HEK293 (cell line): Measurements from ENCODE around the gene FAM83F.
A peak's percentile ranks its signal among the peaks of the same experiment; 100 is the strongest.

Experiments used
- CTCF ChIA-PET: fragments of 350-600 bp; formaldehyde crosslinking; extraction: SDS; loops from one replicate; lab custom pipeline; 2021; ENCODE audit warnings: antibody characterized with exemption; lab: Yijun Ruan, JAX
- POLR2A ChIA-PET: fragments of 300-600 bp; formaldehyde crosslinking; extraction: SDS; loops from one replicate; lab custom pipeline; 2020; ENCODE audit warnings: antibody characterized with exemption, inconsistent platforms; lab: Yijun Ruan, JAX
- H3K27ac ChIP-seq: fragments of 200-500 bp; sonication (Bioruptor generic); 2 replicates; pipeline ENCODE4 v1.5.1; 2014; ENCODE audit warnings: low read depth, low read length, control low read depth, inconsistent platforms; ENCODE audit errors: extremely low read depth
- H3K36me3 ChIP-seq, 2 experiments: fragments of 200-500 bp in 1 of 2; sonication (Bioruptor generic) in 1 of 2; 1 replicate in 1 of 2; 2 replicates in 1 of 2; pipeline ENCODE4 v1.5.1; 2014 to 2017; ENCODE audit warnings: inconsistent platforms in 2 of 2, low read length in 2 of 2; ENCODE audit not compliant: control insufficient read depth in 2 of 2, insufficient read depth in 1 of 2
- H3K4me1 ChIP-seq: fragments of 200-500 bp; sonication (Bioruptor generic); 2 replicates; pipeline ENCODE4 v1.5.1; 2014; ENCODE audit warnings: mild to moderate bottlenecking, low read length, inconsistent platforms; ENCODE audit not compliant: control insufficient read depth, insufficient read depth
- H3K4me3 ChIP-seq: 2 replicates; pipeline ENCODE4 v1.5.1; 2011; ENCODE audit warnings: low read depth, mild to moderate bottlenecking, control low read depth, low read length, moderate library complexity
- H3K9me3 ChIP-seq: fragments of 200-500 bp; sonication (Bioruptor generic); 2 replicates; pipeline ENCODE4 v1.5.1; 2014; ENCODE audit warnings: low read depth, low read length, inconsistent platforms; ENCODE audit not compliant: control insufficient read depth, insufficient read depth
- BCL11B ChIP-seq: fragments of 450-650 bp; formaldehyde crosslinking; IDR thresholded peaks from 2 replicates; pipeline ENCODE4 v1.5.1; 2016; ENCODE audit warnings: low read depth, missing biosample characterization, missing genetic modification characterization
- PBX3 ChIP-seq: sonication (generic); formaldehyde crosslinking; IDR thresholded peaks from 2 replicates; pipeline ENCODE4 v1.8.1; 2022; ENCODE audit warnings: mild to moderate bottlenecking, moderate library complexity, missing genetic modification reagents
- REST ChIP-seq: fragments of 450-650 bp; formaldehyde crosslinking; IDR thresholded peaks from 2 replicates; pipeline ENCODE4 v1.5.1; 2016; ENCODE audit warnings: missing biosample characterization, missing genetic modification characterization
- SALL2 ChIP-seq: fragments of 450-650 bp; formaldehyde crosslinking; IDR thresholded peaks from 2 replicates; pipeline ENCODE4 v1.5.0; 2017; ENCODE audit warnings: missing biosample characterization, mild to moderate bottlenecking, missing genetic modification characterization, borderline replicate concordance
- SP7 ChIP-seq: fragments of 450-650 bp; formaldehyde crosslinking; IDR thresholded peaks from 2 replicates; pipeline ENCODE4 v1.5.1; 2016; ENCODE audit warnings: missing biosample characterization, missing genetic modification characterization
- YY2 ChIP-seq: fragments of 450-650 bp; formaldehyde crosslinking; IDR thresholded peaks from 2 replicates; pipeline ENCODE4 v1.5.1; 2016; ENCODE audit warnings: missing biosample characterization, missing genetic modification characterization
- ZBTB1 ChIP-seq: fragments of 450-650 bp; formaldehyde crosslinking; IDR thresholded peaks from 2 replicates; pipeline ENCODE4 v1.5.1; 2016; ENCODE audit warnings: missing biosample characterization, missing genetic modification characterization
- ZBTB26 ChIP-seq: fragments of 450-650 bp; formaldehyde crosslinking; optimal IDR thresholded peaks from 2 replicates; pipeline ENCODE3; 2016; ENCODE audit warnings: missing biosample characterization, mild to moderate bottlenecking, missing genetic modification characterization
- ZBTB44 ChIP-seq: fragments of 450-650 bp; IDR thresholded peaks from 2 replicates; pipeline ENCODE4 v1.5.1; 2018; ENCODE audit warnings: missing biosample characterization, mild to moderate bottlenecking, missing genetic modification characterization
- ZFHX2 ChIP-seq: fragments of 450-650 bp; formaldehyde crosslinking; conservative IDR thresholded peaks from 2 replicates; pipeline ENCODE4 v1.5.1; 2016; ENCODE audit warnings: missing biosample characterization, missing genetic modification characterization
- ZFP3 ChIP-seq: fragments of 450-650 bp; formaldehyde crosslinking; IDR thresholded peaks from 2 replicates; pipeline ENCODE4 v1.5.1; 2016; ENCODE audit warnings: low read depth, missing biosample characterization, missing genetic modification characterization
- ZFP41 ChIP-seq: fragments of 450-650 bp; formaldehyde crosslinking; IDR thresholded peaks from 2 replicates; pipeline ENCODE4 v1.5.1; 2016; ENCODE audit warnings: missing biosample characterization, missing genetic modification characterization, borderline replicate concordance
- ZNF112 ChIP-seq: fragments of 450-650 bp; formaldehyde crosslinking; IDR thresholded peaks from 2 replicates; pipeline ENCODE4 v1.5.0; 2017; ENCODE audit warnings: missing biosample characterization, missing genetic modification characterization
- ZNF114 ChIP-seq: fragments of 450-650 bp; formaldehyde crosslinking; IDR thresholded peaks from 2 replicates; pipeline ENCODE4 v1.5.0; 2017; ENCODE audit warnings: missing biosample characterization, missing genetic modification characterization
- ZNF121 ChIP-seq: fragments of 450-650 bp; formaldehyde crosslinking; IDR thresholded peaks from 2 replicates; pipeline ENCODE4 v1.5.1; 2016; ENCODE audit warnings: missing biosample characterization, missing genetic modification characterization
- ZNF23 ChIP-seq: fragments of 450-650 bp; formaldehyde crosslinking; IDR thresholded peaks from 2 replicates; pipeline ENCODE4 v1.5.1; 2016; ENCODE audit warnings: missing biosample characterization, missing genetic modification characterization, borderline replicate concordance
- ZNF26 ChIP-seq: fragments of 450-650 bp; formaldehyde crosslinking; IDR thresholded peaks from 2 replicates; pipeline ENCODE4 v1.5.1; 2016; ENCODE audit warnings: missing biosample characterization, missing genetic modification characterization
- ZNF366 ChIP-seq: fragments of 450-650 bp; formaldehyde crosslinking; conservative IDR thresholded peaks from 2 replicates; pipeline ENCODE4 v1.5.1; 2016; ENCODE audit warnings: missing biosample characterization, missing genetic modification characterization
- ZNF473 ChIP-seq: fragments of 450-650 bp; formaldehyde crosslinking; IDR thresholded peaks from 2 replicates; pipeline ENCODE4 v1.5.1; 2017; ENCODE audit warnings: missing biosample characterization, missing genetic modification characterization
- ZNF629 ChIP-seq: fragments of 450-650 bp; formaldehyde crosslinking; IDR thresholded peaks from 2 replicates; pipeline ENCODE4 v1.5.1; 2017; ENCODE audit warnings: missing biosample characterization, missing genetic modification characterization
- ZNF645 ChIP-seq: fragments of 450-650 bp; formaldehyde crosslinking; IDR thresholded peaks from 2 replicates; pipeline ENCODE4; 2016; ENCODE audit warnings: missing biosample characterization, missing genetic modification characterization
- ZNF830 ChIP-seq: fragments of 450-650 bp; IDR thresholded peaks from 2 replicates; pipeline ENCODE4 v1.5.0; 2018; ENCODE audit warnings: missing biosample characterization, missing genetic modification characterization, low read depth, mild to moderate bottlenecking, moderate library complexity

Gene FAM83F

GRCh38 chr22:40007853-40008710, 13.3 kb downstream of the FAM83F start (continued):
- no peak for TF ChIP-seq ZFP3
- no peak for TF ChIP-seq ZNF114 (tag by site-specific recombination)
- TF ChIP-seq ZBTB1 = no peak
- TF ChIP-seq ZNF629 (tag by site-specific recombination) = peak; percentile 25; the same call in 1 of the 2 replicates
- no peak for TF ChIP-seq ZNF473 (tag by site-specific recombination)
- no peak for TF ChIP-seq ZNF121 (tag by site-specific recombination)
- no peak for TF ChIP-seq REST
- TF ChIP-seq ZNF26 = no peak
- no peak for TF ChIP-seq ZFP41

- Histone ChIP-seq H3K27ac (no peak overlapping the region), H3K36me3 (no peaks in the 10 kb centered on the region), H3K4me1 (no peaks in the 10 kb centered on the region), H3K9me3 (no peaks in the 10 kb centered on the region), H3K4me3 (no peak overlapping the region)
- ChIA-PET POLR2A (interaction anchor here (1.4 kb wide), 1 partner anchor 35 kb away, joined by 5 read pairs; no protein-coding TSS in a partner anchor), CTCF (interaction anchor here (1.0 to 1.9 kb wide), 3 partner anchors 16 to 474 kb away, joined by 4 to 9 read pairs (median 4); no protein-coding TSS in a partner anchor)
- TF ChIP-seq ZNF114 (tag by site-specific recombination) = no peak
- no peak for TF ChIP-seq ZNF23 (tag by site-specific recombination)
- TF ChIP-seq SP7 (tag by site-specific recombination) = no peak; the same call in 1 of the 2 replicates
- no peak for TF ChIP-seq ZNF366 (tag by site-specific recombination)
- no peak for TF ChIP-seq ZNF112 (tag by site-specific recombination)
- no peak for TF ChIP-seq ZBTB44 (tag by site-specific recombination)
- no peak for TF ChIP-seq PBX3
- no peak for TF ChIP-seq ZBTB26 (tag by site-specific recombination)
- no peak for TF ChIP-seq SALL2 (tag by site-specific recombination)
- no peak for TF ChIP-seq ZNF830
- TF ChIP-seq ZNF645 (tag by site-specific recombination) = no peak
- peak; percentile 27; the same call in 1 of the 2 replicates for TF ChIP-seq ZFHX2
- no peak for TF ChIP-seq YY2
- TF ChIP-seq BCL11B (tag by site-specific recombination) = no peak
Observed at GRCh38 chr22:40008726-40009291, 14.1 kb downstream of the FAM83F start.
